Natural killer cell treated with Interleukin-12 subunit alpha and Interleukin-12 subunit beta and Interleukin-15 and Interleukin-18, amount 100 ng/mL, for 72 hours (primary cell): ENCODE data around the gene TSHZ1. TPM values are rescaled to one million over a fixed set of nuclear protein-coding genes. Genes with fewer than 3 reads are reported as not detected.
"Not testable (repeated sequence)": the region's sequence is repeated elsewhere in the genome, so short reads cannot be mapped to it uniquely, and the experiment has no call there.

Source experiments
- ATAC-seq, 2 donors: fragments of 150-1000 bp; cut with Tn5 transposase in 1 of 2; sonication (Bioruptor Pico), chemical (Tn5 transposase) in 1 of 2; 2 replicates each; pipeline ENCODE4 v1.10.0; 2021
- DNase-seq: peaks from one replicate; pipeline ENCODE4 v3.0.0; 2022; ENCODE audit warnings: low spot score
- H3K27ac Mint-ChIP-seq, 2 donors: 1 replicate in 1 of 2; 2 replicates in 1 of 2; pipeline ENCODE4 v1.8.0; 2022; ENCODE audit warnings: mixed read lengths in 2 of 2, mild to moderate bottlenecking in 1 of 2, moderate library complexity in 1 of 2
- H3K27me3 Mint-ChIP-seq, 2 donors: 1 replicate in 1 of 2; 2 replicates in 1 of 2; pipeline ENCODE4 v1.8.0; 2022; ENCODE audit warnings: mixed read lengths in 2 of 2
- H3K36me3 Mint-ChIP-seq: one replicate; pipeline ENCODE4 v1.8.0; 2022; ENCODE audit warnings: mixed read lengths
- H3K4me1 Mint-ChIP-seq, 2 donors: 1 replicate in 1 of 2; 2 replicates in 1 of 2; pipeline ENCODE4 v1.8.0; 2022; ENCODE audit warnings: low read depth in 2 of 2, mixed read lengths in 2 of 2, mild to moderate bottlenecking in 1 of 2
- H3K4me3 Mint-ChIP-seq: one replicate; pipeline ENCODE4 v1.8.0; 2022; ENCODE audit warnings: mixed read lengths
- H3K9me3 Mint-ChIP-seq: 2 replicates; pipeline ENCODE4 v1.8.0; 2022; ENCODE audit warnings: mixed read lengths
- total RNA-seq, 2 donors: library from RNA; stranded (reverse); gene quantifications; one replicate each; pipeline ENCODE4 v1.2.3, GENCODE V29; 2022

Gene TSHZ1
- total RNA-seq, 2 donors from 2014 or later = 19.8 to 21.0 TPM

GRCh38 chr18:75323821-75324585, 113.4 kb downstream of the TSHZ1 start:
- no peak overlapping the region for H3K4me3 Mint-ChIP-seq
- H3K27ac Mint-ChIP-seq = no peak overlapping the region
- no peaks in the 10 kb centered on the region for H3K4me1 Mint-ChIP-seq
- H3K9me3 Mint-ChIP-seq = peaks cover 4% of the 10 kb centered on the region
- ATAC-seq (no peak), DNase-seq (no peak)
- peaks cover 15% of the 10 kb centered on the region for H3K36me3 Mint-ChIP-seq
- peaks cover 16 to 22% of the 10 kb centered on the region in 2 donors for H3K27me3 Mint-ChIP-seq

GRCh38 chr18:75324686-75325257, 114.2 kb downstream of the TSHZ1 start:
- Mint-ChIP-seq H3K4me3 (no peak overlapping the region), H3K4me1 (no peaks in the 10 kb centered on the region), H3K36me3 (peaks cover 15% of the 10 kb centered on the region), H3K27me3 (peaks cover 16 to 22% of the 10 kb centered on the region in 2 donors), H3K9me3 (peaks cover 4% of the 10 kb centered on the region), H3K27ac (no peak overlapping the region)
- no peak for DNase-seq
- ATAC-seq = no peak

GRCh38 chr18:75329753-75330152, 119.2 kb downstream of the TSHZ1 start:
- ATAC-seq, H3K27ac Mint-ChIP-seq: not testable (repeated sequence)

DNA sequence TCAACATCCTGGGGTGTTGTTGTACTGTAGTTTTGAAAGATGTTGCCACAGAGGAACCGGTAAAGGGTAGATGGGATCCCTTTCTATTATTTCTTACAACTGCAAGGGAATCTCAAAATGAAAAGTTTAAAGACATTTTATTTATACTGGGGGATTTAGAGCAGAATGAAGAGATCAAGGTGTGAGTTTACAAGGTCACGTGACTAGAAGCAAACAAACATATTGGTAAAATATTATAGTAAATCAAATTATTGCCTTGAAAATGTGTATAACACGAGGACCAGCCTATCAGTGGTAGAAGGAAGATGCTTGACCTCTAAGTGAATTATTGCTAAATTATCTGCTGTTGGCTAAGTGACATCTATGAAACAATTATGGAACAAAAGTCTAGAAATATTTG, 119.7 kb downstream of the TSHZ1 start:
- peaks cover 13% of the 10 kb centered on the region for H3K36me3 Mint-ChIP-seq
- DNase-seq (no peak), ATAC-seq (no peak)
- no peak overlapping the region for H3K27ac Mint-ChIP-seq
- peaks cover 11 to 13% of the 10 kb centered on the region in 2 donors for H3K27me3 Mint-ChIP-seq
- H3K4me1 Mint-ChIP-seq = peaks cover 0 to 2% of the 10 kb centered on the region in 2 donors
- peaks cover 4% of the 10 kb centered on the region for H3K9me3 Mint-ChIP-seq
- H3K4me3 Mint-ChIP-seq = no peak overlapping the region

More at GRCh38 chr18:75329753-75330152, 119.2 kb downstream of the TSHZ1 start:
- Mint-ChIP-seq H3K27me3 (peaks cover 16% of the 10 kb centered on the region in 2 donors), H3K36me3 (peaks cover 15% of the 10 kb centered on the region)
- not testable (repeated sequence) for H3K4me3 Mint-ChIP-seq, DNase-seq, H3K4me1 Mint-ChIP-seq, H3K9me3 Mint-ChIP-seq

DNA sequence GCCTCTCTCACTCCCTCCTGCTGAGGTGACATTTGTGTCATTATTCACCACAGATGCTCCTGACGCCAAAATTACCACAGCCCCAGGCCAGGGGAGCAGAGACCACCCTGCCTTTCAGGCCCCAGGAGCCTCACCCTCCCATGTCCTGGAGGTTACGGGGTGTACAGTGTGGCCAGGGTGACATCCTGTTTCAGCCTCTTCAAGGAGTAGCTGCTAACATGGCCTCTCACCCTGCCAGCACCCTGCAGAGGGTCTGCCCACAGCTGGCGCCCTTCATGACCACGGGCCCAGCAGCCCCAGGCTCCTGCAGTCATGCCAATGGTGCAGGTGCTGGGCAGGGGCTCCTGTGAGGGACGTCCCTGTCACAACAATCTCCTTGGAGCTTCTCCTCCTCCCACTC, 124.3 kb downstream of the TSHZ1 start:
- H3K36me3 Mint-ChIP-seq = no peaks in the 10 kb centered on the region
- no peak for DNase-seq

DNA sequence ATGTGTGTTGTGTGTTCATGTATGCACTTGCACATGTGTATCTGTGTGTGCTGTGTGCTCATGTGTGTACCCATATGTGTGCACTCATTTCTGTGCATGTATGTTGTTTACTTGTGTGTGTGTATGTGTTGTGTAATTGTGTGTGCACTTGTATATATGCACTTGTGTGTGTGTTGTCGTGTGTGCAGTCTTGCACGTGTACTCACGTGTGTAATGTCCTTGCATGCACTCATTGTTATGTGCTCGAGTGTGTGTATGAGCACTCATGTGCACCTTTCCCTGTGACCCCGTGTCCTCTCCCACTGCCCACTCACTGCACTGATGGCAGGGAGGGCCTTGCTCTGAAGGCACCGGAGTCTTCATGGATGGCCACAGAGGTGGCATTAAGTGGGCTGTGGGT, 124.9 kb downstream of the TSHZ1 start:
- H3K4me1 Mint-ChIP-seq = peaks cover 0 to 8% of the 10 kb centered on the region in 2 donors
- no peaks in the 10 kb centered on the region for H3K9me3 Mint-ChIP-seq
- H3K27ac Mint-ChIP-seq = no peak overlapping the region
- DNase-seq = no peak
- no peak for ATAC-seq
- no peak overlapping the region for H3K4me3 Mint-ChIP-seq
- no peaks in the 10 kb centered on the region for H3K36me3 Mint-ChIP-seq
- H3K27me3 Mint-ChIP-seq = peaks cover 0 to 2% of the 10 kb centered on the region in 2 donors

More for the DNA sequence above, 124.3 kb downstream of the TSHZ1 start:
- Mint-ChIP-seq H3K27ac (no peak overlapping the region), H3K4me1 (peaks cover 0 to 8% of the 10 kb centered on the region in 2 donors), H3K27me3 (peaks cover 0 to 4% of the 10 kb centered on the region in 2 donors), H3K4me3 (no peak overlapping the region), H3K9me3 (no peaks in the 10 kb centered on the region)
- peak in 1 of 2 donors; percentile 54 for ATAC-seq

GRCh38 chr18:75336767-75337166, 126.2 kb downstream of the TSHZ1 start:
- Mint-ChIP-seq H3K4me3 (no peak overlapping the region), H3K27me3 (no peaks in the 10 kb centered on the region), H3K9me3 (no peaks in the 10 kb centered on the region), H3K36me3 (no peaks in the 10 kb centered on the region), H3K27ac (no peak overlapping the region), H3K4me1 (peaks cover 0 to 8% of the 10 kb centered on the region in 2 donors)
- no peak for ATAC-seq
- no peak for DNase-seq

DNA sequence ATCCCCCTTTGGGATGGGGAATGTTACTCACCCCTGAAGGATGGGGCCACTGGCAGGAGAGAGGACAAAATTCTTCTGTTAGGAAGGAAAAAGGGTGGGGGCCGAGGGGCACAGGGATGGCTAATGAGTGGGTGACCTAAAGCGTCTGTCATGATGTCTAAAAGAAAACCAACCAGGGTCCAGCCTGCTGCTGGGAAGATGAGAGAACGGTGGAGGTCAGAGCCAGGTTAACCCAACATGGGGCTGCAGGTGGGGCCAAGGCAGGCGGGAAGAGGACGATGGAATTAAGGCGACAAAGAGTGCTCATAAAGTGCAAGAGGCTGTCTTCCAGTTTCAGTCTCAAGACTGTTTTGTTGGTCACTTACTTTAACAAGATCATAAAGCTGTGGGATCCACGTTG, 126.8 kb downstream of the TSHZ1 start:
- peaks cover 0 to 8% of the 10 kb centered on the region in 2 donors for H3K4me1 Mint-ChIP-seq

DNA sequence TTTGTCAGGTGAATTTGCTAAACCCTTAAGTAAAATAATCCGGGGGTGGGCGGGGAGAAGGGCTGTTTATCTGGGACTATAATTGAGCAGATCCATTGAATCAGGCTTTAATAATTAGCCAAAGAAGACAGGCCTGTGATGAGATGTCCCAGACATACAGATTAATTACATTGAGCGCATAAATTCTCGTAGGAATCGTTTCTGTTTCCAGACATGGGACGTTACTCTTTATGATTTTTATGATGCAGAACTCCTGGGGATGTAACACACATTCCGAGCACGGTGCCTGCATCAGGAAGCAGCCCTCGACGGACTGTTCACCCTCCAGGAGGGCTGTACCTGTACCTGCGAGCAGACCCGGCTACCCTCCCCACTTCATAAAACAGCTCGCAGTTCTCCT, 128.0 kb downstream of the TSHZ1 start:
- peaks cover 0 to 8% of the 10 kb centered on the region in 2 donors for H3K4me1 Mint-ChIP-seq
- DNase-seq = no peak
- no peak overlapping the region for H3K27ac Mint-ChIP-seq
- H3K27me3 Mint-ChIP-seq = no peaks in the 10 kb centered on the region
- H3K36me3 Mint-ChIP-seq = no peaks in the 10 kb centered on the region
- no peaks in the 10 kb centered on the region for H3K9me3 Mint-ChIP-seq
- H3K4me3 Mint-ChIP-seq = no peak overlapping the region
- ATAC-seq = no peak

More for the DNA sequence above, 126.8 kb downstream of the TSHZ1 start:
- Mint-ChIP-seq H3K36me3 (no peaks in the 10 kb centered on the region), H3K9me3 (no peaks in the 10 kb centered on the region), H3K27me3 (no peaks in the 10 kb centered on the region), H3K4me3 (no peak overlapping the region), H3K27ac (no peak overlapping the region)
- DNase-seq = no peak
- no peak for ATAC-seq

Other genes with a start within 250 kb of the TSHZ1 start
- 10 to 100 TPM; 20.0 to 23.0 TPM for gene PTGR3, start 1.7 kb upstream of the TSHZ1 start, total RNA-seq
- not detected for gene SMIM21, start 216.9 kb downstream of the TSHZ1 start, total RNA-seq